Loucy (cell line): ENCODE data around the gene RTF1.

Experiments
- H2AFZ ChIP-seq: fragments of 200-600 bp; sonication (generic); 2 replicates; pipeline ENCODE4 v1.6.0; 2016; ENCODE audit warnings: antibody characterized with exemption, mild to moderate bottlenecking, low read length, moderate library complexity
- H3F3A ChIP-seq: fragments of 200-600 bp; 2 replicates; pipeline ENCODE4 v1.6.0; 2016; ENCODE audit warnings: antibody characterized with exemption, low read depth, mild to moderate bottlenecking
- H3K27me3 ChIP-seq: fragments of 200-600 bp; sonication (generic); 2 replicates; pipeline ENCODE4 v1.6.1; 2014; ENCODE audit warnings: low read length, mild to moderate bottlenecking; ENCODE audit not compliant: insufficient read depth, poor library complexity, severe bottlenecking
- H3K36me3 ChIP-seq: fragments of 200-600 bp; sonication (generic); 2 replicates; pipeline ENCODE4 v1.6.1; 2016; ENCODE audit warnings: low read length; ENCODE audit not compliant: insufficient read depth
- H3K4me1 ChIP-seq: fragments of 200-600 bp; sonication (generic); 2 replicates; pipeline ENCODE4 v1.5.1; 2014; ENCODE audit warnings: low read length, mild to moderate bottlenecking; ENCODE audit not compliant: insufficient read depth, poor library complexity, severe bottlenecking
- H3K4me2 ChIP-seq: fragments of 200-600 bp; sonication (generic); 2 replicates; pipeline ENCODE4 v1.6.0; 2014; ENCODE audit warnings: antibody characterized with exemption, low read length, low read depth, mild to moderate bottlenecking; ENCODE audit not compliant: poor library complexity, severe bottlenecking
- H3K4me3 ChIP-seq: fragments of 200-600 bp; sonication (generic); 2 replicates; pipeline ENCODE4 v1.5.1; 2014; ENCODE audit warnings: low read length, mild to moderate bottlenecking, mixed read lengths; ENCODE audit not compliant: poor library complexity, severe bottlenecking
- H3K79me2 ChIP-seq: fragments of 200-600 bp; sonication (generic); 2 replicates; pipeline ENCODE4 v1.6.1; 2014; ENCODE audit warnings: low read length; ENCODE audit not compliant: insufficient read depth
- H3K9ac ChIP-seq: fragments of 200-600 bp; sonication (generic); 2 replicates; pipeline ENCODE4 v1.6.0; 2014; ENCODE audit warnings: mild to moderate bottlenecking, low read depth, low read length, moderate library complexity; ENCODE audit not compliant: poor library complexity, severe bottlenecking
- H3K9me2 ChIP-seq: fragments of 200-600 bp; sonication (generic); replicated peaks from 2 replicates; pipeline ENCODE4 v1.6.1; 2016; ENCODE audit warnings: low read depth, low read length, mixed read lengths
- H3K9me3 ChIP-seq: fragments of 200-600 bp; sonication (generic); 2 replicates; pipeline ENCODE4 v1.6.1; 2014; ENCODE audit warnings: mild to moderate bottlenecking, antibody characterized with exemption, low read length, low read depth; ENCODE audit not compliant: insufficient read depth
- H4K20me1 ChIP-seq: fragments of 200-600 bp; sonication (generic); 2 replicates; pipeline ENCODE4 v1.6.0; 2014; ENCODE audit warnings: antibody characterized with exemption, low read length, mild to moderate bottlenecking; ENCODE audit not compliant: insufficient read depth, poor library complexity, severe bottlenecking
- CTCF ChIP-seq: fragments of 200-600 bp; sonication (generic); conservative IDR thresholded peaks from 2 replicates; pipeline ENCODE4 v1.5.1; 2014; ENCODE audit warnings: mild to moderate bottlenecking, antibody characterized with exemption, low read length
- EZH2phosphoT487 ChIP-seq: fragments of 200-600 bp; IDR thresholded peaks from 2 replicates; pipeline ENCODE4 v1.6.1; 2018; ENCODE audit warnings: antibody characterized with exemption, mild to moderate bottlenecking, moderate library complexity, borderline replicate concordance

RTF1 gene

GRCh38 chr15:41408234-41408641 lies 8.7 kb upstream of the RTF1 start:
- no peaks in the 10 kb centered on the region for H4K20me1 ChIP-seq
- H3K4me3 ChIP-seq = no peak overlapping the region
- H3K79me2 ChIP-seq = 0 out of 2 replicates have a peak, but pooled peaks cover 4% of the 10 kb centered on the region
- H3K4me1 ChIP-seq = peaks cover 4% of the 10 kb centered on the region
- no peaks in the 10 kb centered on the region for H3K36me3 ChIP-seq
- H2AFZ ChIP-seq = no peak overlapping the region
- no peaks in the 10 kb centered on the region for H3K9me2 ChIP-seq
- no peak overlapping the region for H3K9ac ChIP-seq
- TF ChIP-seq CTCF (no peak), EZH2phosphoT487 (no peak)
- H3K27me3 ChIP-seq = no peaks in the 10 kb centered on the region
- no peaks in the 10 kb centered on the region for H3F3A ChIP-seq
- H3K9me3 ChIP-seq = no peaks in the 10 kb centered on the region
- H3K4me2 ChIP-seq = no peak overlapping the region

- Histone ChIP-seq H3F3A (no peaks in the 10 kb centered on the region), H3K4me1 (peaks cover under 1% of the 10 kb centered on the region), H3K4me2 (no peak overlapping the region), H3K79me2 (0 out of 2 replicates have a peak, but pooled peaks cover under 1% of the 10 kb centered on the region), H3K4me3 (no peak overlapping the region), H3K9ac (no peak overlapping the region), H3K27me3 (no peaks in the 10 kb centered on the region), H3K9me3 (no peaks in the 10 kb centered on the region), H4K20me1 (no peaks in the 10 kb centered on the region), H2AFZ (no peak overlapping the region), H3K36me3 (no peaks in the 10 kb centered on the region), H3K9me2 (no peaks in the 10 kb centered on the region)
- TF ChIP-seq EZH2phosphoT487 (no peak), CTCF (no peak)
Observed at GRCh38 chr15:41411031-41411430, 5.9 kb upstream of the RTF1 start.

GRCh38 chr15:41411441-41411840 lies 5.5 kb upstream of the RTF1 start:
- H3K9me2 ChIP-seq = no peaks in the 10 kb centered on the region
- H3F3A ChIP-seq = no peaks in the 10 kb centered on the region
- H3K27me3 ChIP-seq = no peaks in the 10 kb centered on the region
- H3K4me3 ChIP-seq = no peak overlapping the region
- H4K20me1 ChIP-seq = no peaks in the 10 kb centered on the region
- peaks cover 4% of the 10 kb centered on the region for H3K4me1 ChIP-seq
- H3K9ac ChIP-seq = no peak overlapping the region
- H3K36me3 ChIP-seq = no peaks in the 10 kb centered on the region
- no peak overlapping the region for H2AFZ ChIP-seq
- TF ChIP-seq CTCF = no peak
- no peak for TF ChIP-seq EZH2phosphoT487
- H3K4me2 ChIP-seq = no peak overlapping the region
- H3K79me2 ChIP-seq = peaks cover 5% of the 10 kb centered on the region
- no peaks in the 10 kb centered on the region for H3K9me3 ChIP-seq
